ENCODE data around the gene LTBP3. TPM values are rescaled to one million over a fixed set of nuclear protein-coding genes. Genes with fewer than 3 reads are reported as not detected.
A peak's percentile ranks its signal among the peaks of the same experiment; 100 is the strongest.

LTBP3 gene
- total RNA-seq, 1 experiment from 2014 or later = 1.3 TPM

- Histone ChIP-seq H3K9ac (ENCODE audit: low read length) (no peak overlapping the region), H3K27me3 (ENCODE audit: low read length) (no peaks in the 10 kb centered on the region), H3K27ac (ENCODE audit: low read length) (no peak overlapping the region), H3K9me3 (ENCODE audit: low read length) (no peaks in the 10 kb centered on the region), H2AFZ (ENCODE audit: low read length) (no peak overlapping the region), H3K4me1 (ENCODE audit: low read length) (peaks cover 65% of the 10 kb centered on the region), H4K20me1 (ENCODE audit: insufficient read depth, low read depth, low read length) (no peaks in the 10 kb centered on the region), H3K9me2 (replicated peaks; ENCODE audit: insufficient read depth, low read length) (no peaks in the 10 kb centered on the region), H3K36me3 (ENCODE audit: insufficient read depth, low read length) (no peaks in the 10 kb centered on the region), H3K79me2 (ENCODE audit: low read length) (no peaks in the 10 kb centered on the region), H3K4me2 (ENCODE audit: low read depth, low read length, poor library complexity, severe bottlenecking) (no peak overlapping the region), H3K4me3 (ENCODE audit: low read length) (no peak overlapping the region)
- DNase-seq = no peak
Measured at GRCh38 chr11:65489706-65490320, 68.3 kb downstream of the LTBP3 start.

- Histone ChIP-seq H3K9me2 (replicated peaks; ENCODE audit: insufficient read depth, low read length) (no peaks in the 10 kb centered on the region), H3K4me1 (ENCODE audit: low read length) (peaks cover 60% of the 10 kb centered on the region), H3K27me3 (ENCODE audit: low read length) (no peaks in the 10 kb centered on the region), H3K36me3 (ENCODE audit: insufficient read depth, low read length) (no peaks in the 10 kb centered on the region), H3K27ac (ENCODE audit: low read length) (peak overlapping the region; percentile 69; the same call in 1 of the 2 replicates), H3K4me3 (ENCODE audit: low read length) (no peak overlapping the region), H3K4me2 (ENCODE audit: low read depth, low read length, poor library complexity, severe bottlenecking) (peak overlapping the region; percentile 68), H3K9me3 (ENCODE audit: low read length) (no peaks in the 10 kb centered on the region), H2AFZ (ENCODE audit: low read length) (no peak overlapping the region), H4K20me1 (ENCODE audit: insufficient read depth, low read depth, low read length) (no peaks in the 10 kb centered on the region), H3K9ac (ENCODE audit: low read length) (peak overlapping the region; percentile 61), H3K79me2 (ENCODE audit: low read length) (no peaks in the 10 kb centered on the region)
- no peak for DNase-seq
Measured at GRCh38 chr11:65489035-65489705, 69.0 kb downstream of the LTBP3 start.

Small RNAs within 50 kb of the gene (small RNA-seq; reads per million reads assigned to genes)
- gene AP001362.1 (not detected), gene RF01684 (not detected)

Other genes starting within 250 kb of the LTBP3 start
- 0.43 and 2.6 TPM in 2 replicates for gene CDC42EP2, start 243.5 kb downstream of the LTBP3 start, total RNA-seq (2014; rRNA removed; shearing (Covaris generic); ENCODE audit: low replicate concordance)
- 34.0 and 44.5 TPM in 2 replicates for gene DPF2, start 224.5 kb downstream of the LTBP3 start, total RNA-seq (2014; rRNA removed; shearing (Covaris generic); ENCODE audit: low replicate concordance)
- 0.11 and 0.83 TPM in 2 replicates for gene TIGD3, start 203.6 kb downstream of the LTBP3 start, total RNA-seq (2014; rRNA removed; shearing (Covaris generic); ENCODE audit: low replicate concordance)
- 6.7 and 9.7 TPM in 2 replicates for gene SLC25A45, start 175.7 kb downstream of the LTBP3 start, total RNA-seq (2014; rRNA removed; shearing (Covaris generic); ENCODE audit: low replicate concordance)
- gene FRMD8, start 171.7 kb downstream of the LTBP3 start, total RNA-seq (2014; rRNA removed; shearing (Covaris generic); ENCODE audit: low replicate concordance) = 48.5 and 102 TPM in 2 replicates
- gene NEAT1, start 135.6 kb downstream of the LTBP3 start, total RNA-seq (2014; rRNA removed; shearing (Covaris generic); ENCODE audit: low replicate concordance) = 36.5 and 74.7 TPM in 2 replicates
- 3,783 and 4,167 TPM in 2 replicates for gene MALAT1, start 59.3 kb downstream of the LTBP3 start, total RNA-seq (2014; rRNA removed; shearing (Covaris generic); ENCODE audit: low replicate concordance)
- 39.1 and 79.0 TPM in 2 replicates for gene SCYL1, start 33.3 kb downstream of the LTBP3 start, total RNA-seq (2014; rRNA removed; shearing (Covaris generic); ENCODE audit: low replicate concordance)
- gene ZNRD2, start 12.1 kb upstream of the LTBP3 start, total RNA-seq (2014; rRNA removed; shearing (Covaris generic); ENCODE audit: low replicate concordance) = 31.7 and 49.4 TPM in 2 replicates
- 14.2 and 21.9 TPM in 2 replicates for gene FAM89B, start 14.2 kb upstream of the LTBP3 start, total RNA-seq (2014; rRNA removed; shearing (Covaris generic); ENCODE audit: low replicate concordance)
- 19.9 and 75.1 TPM in 2 replicates for gene EHBP1L1, start 17.7 kb upstream of the LTBP3 start, total RNA-seq (2014; rRNA removed; shearing (Covaris generic); ENCODE audit: low replicate concordance)
- 0.25 and 0.48 TPM in 2 replicates for gene KCNK7, start 37.4 kb upstream of the LTBP3 start, total RNA-seq (2014; rRNA removed; shearing (Covaris generic); ENCODE audit: low replicate concordance)
- 11.8 and 28.0 TPM in 2 replicates for gene MAP3K11, start 55.9 kb upstream of the LTBP3 start, total RNA-seq (2014; rRNA removed; shearing (Covaris generic); ENCODE audit: low replicate concordance)
- gene PCNX3, start 57.4 kb upstream of the LTBP3 start, total RNA-seq (2014; rRNA removed; shearing (Covaris generic); ENCODE audit: low replicate concordance) = 20.4 and 28.5 TPM in 2 replicates
- 74.6 and 123 TPM in 2 replicates for gene SIPA1, start 79.7 kb upstream of the LTBP3 start, total RNA-seq (2014; rRNA removed; shearing (Covaris generic); ENCODE audit: low replicate concordance)
- 42.6 and 44.0 TPM in 2 replicates for gene RELA, start 104.6 kb upstream of the LTBP3 start, total RNA-seq (2014; rRNA removed; shearing (Covaris generic); ENCODE audit: low replicate concordance)
- gene KAT5, start 153.9 kb upstream of the LTBP3 start, total RNA-seq (2014; rRNA removed; shearing (Covaris generic); ENCODE audit: low replicate concordance) = 17.8 and 23.9 TPM in 2 replicates
- gene RNASEH2C, start 162.4 kb upstream of the LTBP3 start, total RNA-seq (2014; rRNA removed; shearing (Covaris generic); ENCODE audit: low replicate concordance) = 70.7 and 133 TPM in 2 replicates
- 11.1 and 19.8 TPM in 2 replicates for gene AP5B1, start 222.6 kb upstream of the LTBP3 start, total RNA-seq (2014; rRNA removed; shearing (Covaris generic); ENCODE audit: low replicate concordance)
- not detected in 2 replicates for gene OVOL1, start 228.7 kb upstream of the LTBP3 start, total RNA-seq (2014; rRNA removed; shearing (Covaris generic); ENCODE audit: low replicate concordance)